Neural progenitor cell (in vitro differentiated cells): ENCODE results near the gene NT5C3A. TPM values are rescaled to one million over a fixed set of nuclear protein-coding genes. Genes with fewer than 3 reads are reported as not detected.

Experiments used
- DNase-seq: peaks from one replicate; pipeline ENCODE4 v3.0.0-alpha.2; 2016; ENCODE audit warnings: low spot score
- H2AFZ ChIP-seq: fragments of 200-600 bp; sonication (generic); replicated peaks from 2 replicates; pipeline ENCODE4 v1.6.1; 2016; ENCODE audit warnings: antibody characterized with exemption
- H3F3A ChIP-seq: fragments of 200-600 bp; sonication (generic); 2 replicates; pipeline ENCODE4 v1.6.1; 2016; ENCODE audit warnings: antibody characterized with exemption, low read depth
- H3K27ac ChIP-seq: fragments of 200-600 bp; sonication (generic); 2 replicates; pipeline ENCODE4 v1.5.1; 2016; ENCODE audit warnings: mild to moderate bottlenecking
- H3K27me3 ChIP-seq: fragments of 200-600 bp; sonication (generic); 2 replicates; pipeline ENCODE4 v1.6.1; 2016; ENCODE audit warnings: mild to moderate bottlenecking, moderate library complexity
- H3K36me3 ChIP-seq: fragments of 200-600 bp; sonication (generic); 2 replicates; pipeline ENCODE4 v1.5.1; 2016
- H3K4me1 ChIP-seq: fragments of 200-600 bp; sonication (generic); 2 replicates; pipeline ENCODE4 v1.6.1; 2016; ENCODE audit warnings: mixed run types
- H3K4me2 ChIP-seq: fragments of 200-600 bp; sonication (generic); 2 replicates; pipeline ENCODE4 v1.6.1; 2016
- H3K4me3 ChIP-seq: fragments of 200-600 bp; sonication (generic); 2 replicates; pipeline ENCODE4 v1.5.1; 2016
- H3K79me2 ChIP-seq: fragments of 200-600 bp; sonication (generic); 2 replicates; pipeline ENCODE4 v1.6.1; 2016; ENCODE audit warnings: low read depth
- H3K9ac ChIP-seq: fragments of 200-600 bp; sonication (generic); 2 replicates; pipeline ENCODE4 v1.6.1; 2016
- H3K9me3 ChIP-seq: fragments of 200-600 bp; sonication (generic); 2 replicates; pipeline ENCODE4 v1.5.1; 2016; ENCODE audit warnings: low read depth
- H4K20me1 ChIP-seq: fragments of 200-600 bp; sonication (generic); 2 replicates; pipeline ENCODE4 v1.6.1; 2016; ENCODE audit warnings: low read depth
- H3K27ac Mint-ChIP-seq: 3 replicates; pipeline ENCODE4 v1.8.0; 2021; ENCODE audit warnings: mixed read lengths
- H3K27me3 Mint-ChIP-seq: 2 replicates; pipeline ENCODE4 v1.8.0; 2022; ENCODE audit warnings: low read depth, mild to moderate bottlenecking, inconsistent platforms, moderate library complexity, mixed read lengths; ENCODE audit not compliant: insufficient read depth
- H3K36me3 Mint-ChIP-seq: 3 replicates; pipeline ENCODE4 v1.8.0; 2021; ENCODE audit warnings: mixed read lengths
- H3K4me1 Mint-ChIP-seq: 3 replicates; pipeline ENCODE4 v1.8.0; 2021; ENCODE audit warnings: mixed read lengths
- H3K4me3 Mint-ChIP-seq: 3 replicates; pipeline ENCODE4 v1.8.0; 2021; ENCODE audit warnings: mild to moderate bottlenecking, moderate library complexity, mixed read lengths
- H3K9me3 Mint-ChIP-seq: 3 replicates; pipeline ENCODE4 v1.8.0; 2020; ENCODE audit warnings: mixed read lengths
- EZH2 ChIP-seq: fragments of 200-600 bp; sonication (generic); IDR thresholded peaks from 2 replicates; pipeline ENCODE4 v1.6.1; 2017; ENCODE audit warnings: antibody characterized with exemption, mild to moderate bottlenecking, moderate library complexity
- EZH2phosphoT487 ChIP-seq: fragments of 200-600 bp; sonication (generic); IDR thresholded peaks from 2 replicates; pipeline ENCODE4 v1.6.1; 2017; ENCODE audit warnings: antibody characterized with exemption
- total RNA-seq: library from RNA; depleted of rRNA; stranded (reverse); fragments of >200 nt; gene quantifications from 2 replicates; pipeline ENCODE4 v1.2.3, GENCODE V29; 2015; ENCODE audit warnings: low replicate concordance
- TF ChIP-seq, protein P1 (sequence below): fragments of 200-600 bp; sonication (generic); IDR thresholded peaks from 2 replicates; pipeline ENCODE4 v1.5.1; 2017; ENCODE audit warnings: antibody characterized with exemption, mild to moderate bottlenecking

NT5C3A gene
- total RNA-seq, 1 donor from 2014 or later = 72.1 TPM

- Histone ChIP-seq H3K4me2 (no peak overlapping the region), H3K4me3 (no peak overlapping the region), H3K27me3 (no peaks in the 10 kb centered on the region), H3K27ac (no peak overlapping the region), H3F3A (peaks cover 3% of the 10 kb centered on the region), H3K9ac (no peak overlapping the region), H3K9me3 (no peaks in the 10 kb centered on the region), H2AFZ (no peak overlapping the region), H3K36me3 (no peaks in the 10 kb centered on the region), H3K79me2 (peaks cover 99% of the 10 kb centered on the region), H4K20me1 (peaks cover 52% of the 10 kb centered on the region), H3K4me1 (no peaks in the 10 kb centered on the region)
- peaks cover 2% of the 10 kb centered on the region for H3K27me3 Mint-ChIP-seq
- peaks cover 6% of the 10 kb centered on the region for H3K9me3 Mint-ChIP-seq
- peaks cover 25% of the 10 kb centered on the region for H3K36me3 Mint-ChIP-seq
- no peak overlapping the region for H3K27ac Mint-ChIP-seq
- peaks cover 3% of the 10 kb centered on the region for H3K4me1 Mint-ChIP-seq
- no peak for DNase-seq
- TF ChIP-seq, protein P1, sequence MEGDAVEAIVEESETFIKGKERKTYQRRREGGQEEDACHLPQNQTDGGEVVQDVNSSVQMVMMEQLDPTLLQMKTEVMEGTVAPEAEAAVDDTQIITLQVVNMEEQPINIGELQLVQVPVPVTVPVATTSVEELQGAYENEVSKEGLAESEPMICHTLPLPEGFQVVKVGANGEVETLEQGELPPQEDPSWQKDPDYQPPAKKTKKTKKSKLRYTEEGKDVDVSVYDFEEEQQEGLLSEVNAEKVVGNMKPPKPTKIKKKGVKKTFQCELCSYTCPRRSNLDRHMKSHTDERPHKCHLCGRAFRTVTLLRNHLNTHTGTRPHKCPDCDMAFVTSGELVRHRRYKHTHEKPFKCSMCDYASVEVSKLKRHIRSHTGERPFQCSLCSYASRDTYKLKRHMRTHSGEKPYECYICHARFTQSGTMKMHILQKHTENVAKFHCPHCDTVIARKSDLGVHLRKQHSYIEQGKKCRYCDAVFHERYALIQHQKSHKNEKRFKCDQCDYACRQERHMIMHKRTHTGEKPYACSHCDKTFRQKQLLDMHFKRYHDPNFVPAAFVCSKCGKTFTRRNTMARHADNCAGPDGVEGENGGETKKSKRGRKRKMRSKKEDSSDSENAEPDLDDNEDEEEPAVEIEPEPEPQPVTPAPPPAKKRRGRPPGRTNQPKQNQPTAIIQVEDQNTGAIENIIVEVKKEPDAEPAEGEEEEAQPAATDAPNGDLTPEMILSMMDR = no peak
- no peak for TF ChIP-seq EZH2phosphoT487
- TF ChIP-seq EZH2 = no peak
- no peak overlapping the region for H3K4me3 Mint-ChIP-seq
Observed at GRCh38 chr7:33054261-33054964, 8.2 kb downstream of the NT5C3A start.

DNA sequence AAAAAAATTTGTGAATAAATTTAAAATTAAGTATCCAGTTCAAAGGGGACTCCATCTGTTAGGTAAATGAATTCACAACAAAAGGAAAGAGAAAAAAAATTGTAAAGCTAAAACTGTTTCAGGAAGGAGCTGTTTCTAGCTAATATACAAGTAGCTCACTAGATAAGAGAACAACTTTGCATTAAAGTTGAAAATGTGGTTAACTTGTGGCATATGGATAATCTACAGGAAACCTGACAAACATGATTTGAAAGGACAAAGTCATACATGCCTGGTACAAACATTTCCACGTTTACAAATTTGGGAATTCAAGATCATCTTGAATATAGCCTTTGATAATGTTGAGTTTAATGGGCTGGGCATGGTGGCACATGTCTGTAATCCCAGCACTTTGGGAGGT, 8.9 kb downstream of the NT5C3A start:
- no peak overlapping the region for H3K9ac ChIP-seq
- Mint-ChIP-seq H3K36me3 (peaks cover 19% of the 10 kb centered on the region), H3K27me3 (peaks cover 2% of the 10 kb centered on the region), H3K4me3 (no peak overlapping the region), H3K4me1 (peaks cover 3% of the 10 kb centered on the region), H3K27ac (no peak overlapping the region), H3K9me3 (peaks cover 6% of the 10 kb centered on the region)
- H3K4me2 ChIP-seq = no peak overlapping the region
- no peaks in the 10 kb centered on the region for H3K36me3 ChIP-seq
- H3K27ac ChIP-seq = no peak overlapping the region
- H2AFZ ChIP-seq = no peak overlapping the region
- no peak for DNase-seq
- no peak overlapping the region for H3K4me3 ChIP-seq
- no peaks in the 10 kb centered on the region for H3K4me1 ChIP-seq
- H3K79me2 ChIP-seq = peaks cover 99% of the 10 kb centered on the region
- TF ChIP-seq, protein P1 = no peak
- TF ChIP-seq EZH2 (no peak), EZH2phosphoT487 (no peak)
- peaks cover 3% of the 10 kb centered on the region for H3F3A ChIP-seq
- peaks cover 49% of the 10 kb centered on the region for H4K20me1 ChIP-seq
- no peaks in the 10 kb centered on the region for H3K9me3 ChIP-seq
- no peaks in the 10 kb centered on the region for H3K27me3 ChIP-seq

- Histone ChIP-seq H3K4me2 (no peak overlapping the region), H4K20me1 (peaks cover 39% of the 10 kb centered on the region)
Observed at GRCh38 chr7:33050535-33051318, 11.8 kb downstream of the NT5C3A start.

More at GRCh38 chr7:33050535-33051318, 11.8 kb downstream of the NT5C3A start:
- Mint-ChIP-seq H3K27me3 (peaks cover 2% of the 10 kb centered on the region), H3K4me3 (no peak overlapping the region), H3K36me3 (peaks cover 8% of the 10 kb centered on the region), H3K9me3 (no peaks in the 10 kb centered on the region), H3K4me1 (peaks cover 3% of the 10 kb centered on the region), H3K27ac (no peak overlapping the region)
- no peak overlapping the region for H3K4me3 ChIP-seq
- TF ChIP-seq EZH2phosphoT487 = no peak
- TF ChIP-seq, protein P1 = peak; percentile 65
- no peak overlapping the region for H3K9ac ChIP-seq
- H3F3A ChIP-seq = peaks cover 3% of the 10 kb centered on the region
- H3K27ac ChIP-seq = no peak overlapping the region
- no peaks in the 10 kb centered on the region for H3K4me1 ChIP-seq
- no peaks in the 10 kb centered on the region for H3K9me3 ChIP-seq
- no peaks in the 10 kb centered on the region for H3K36me3 ChIP-seq
- DNase-seq = peak; percentile 33
- H3K79me2 ChIP-seq = peaks cover 99% of the 10 kb centered on the region
- no peak overlapping the region for H2AFZ ChIP-seq
- no peaks in the 10 kb centered on the region for H3K27me3 ChIP-seq
